GM23338 (cell line): ENCODE data around the gene GPR4. TPM values are rescaled to one million over a fixed set of nuclear protein-coding genes. Genes with fewer than 3 reads are reported as not detected.
A peak's percentile ranks its signal among the peaks of the same experiment; 100 is the strongest.

Experiments used
- ATAC-seq: fragments of 200-7000 bp; cut with Tn5 transposase; 3 replicates; pipeline ENCODE4 v1.9.1; 2020
- DNase-seq: peaks from one replicate; pipeline ENCODE4 v3.0.0-alpha.2; 2015; ENCODE audit warnings: low spot score
- H2AFZ ChIP-seq: fragments of 200-600 bp; sonication (generic); 2 replicates; pipeline ENCODE4 v1.8.0; 2016; ENCODE audit warnings: antibody characterized with exemption, mild to moderate bottlenecking, moderate library complexity
- H3F3A ChIP-seq: fragments of 200-600 bp; sonication (generic); replicated peaks from 2 replicates; pipeline ENCODE4 v1.8.0; 2017; ENCODE audit warnings: antibody characterized with exemption, mixed run types, low read depth
- H3K27ac ChIP-seq: fragments of 200-600 bp; sonication (generic); 2 replicates; pipeline ENCODE4 v1.6.1; 2016; ENCODE audit warnings: low read depth
- H3K27me3 ChIP-seq: fragments of 200-600 bp; sonication (generic); 2 replicates; pipeline ENCODE4 v1.8.0; 2016; ENCODE audit warnings: mild to moderate bottlenecking, mixed run types, moderate library complexity; ENCODE audit not compliant: insufficient read depth
- H3K36me3 ChIP-seq: fragments of 200-600 bp; sonication (generic); 2 replicates; pipeline ENCODE4 v1.8.0; 2016; ENCODE audit warnings: mild to moderate bottlenecking; ENCODE audit not compliant: insufficient read depth
- H3K4me1 ChIP-seq: fragments of 200-600 bp; sonication (generic); 2 replicates; pipeline ENCODE4 v1.8.0; 2016; ENCODE audit warnings: mild to moderate bottlenecking, moderate library complexity; ENCODE audit not compliant: insufficient read depth
- H3K4me2 ChIP-seq: fragments of 200-600 bp; sonication (generic); 2 replicates; pipeline ENCODE4 v1.7.1; 2017; ENCODE audit warnings: mixed run types
- H3K4me3 ChIP-seq: fragments of 200-600 bp; sonication (generic); 2 replicates; pipeline ENCODE4 v1.6.1; 2016; ENCODE audit warnings: mixed run types
- H3K79me2 ChIP-seq: fragments of 200-600 bp; sonication (generic); replicated peaks from 2 replicates; pipeline ENCODE4 v1.8.0; 2017; ENCODE audit warnings: mild to moderate bottlenecking; ENCODE audit not compliant: insufficient read depth
- H3K9me2 ChIP-seq: fragments of 200-600 bp; sonication (generic); 2 replicates; pipeline ENCODE4 v1.8.0; 2017; ENCODE audit not compliant: insufficient read depth
- H4K20me1 ChIP-seq: fragments of 200-600 bp; sonication (generic); replicated peaks from 2 replicates; pipeline ENCODE4 v1.8.0; 2017; ENCODE audit warnings: mild to moderate bottlenecking; ENCODE audit not compliant: insufficient read depth
- H3K27ac Mint-ChIP-seq: 2 replicates; pipeline ENCODE4 v1.8.0; 2020; ENCODE audit warnings: inconsistent platforms, mild to moderate bottlenecking, moderate library complexity, mixed read lengths
- H3K27me3 Mint-ChIP-seq: 3 replicates; pipeline ENCODE4 v1.8.0; 2022; ENCODE audit warnings: low read depth, mild to moderate bottlenecking, moderate library complexity, mixed read lengths, inconsistent platforms; ENCODE audit not compliant: insufficient read depth, poor library complexity
- H3K36me3 Mint-ChIP-seq: 3 replicates; pipeline ENCODE4 v1.8.0; 2021; ENCODE audit warnings: low read depth, mild to moderate bottlenecking, inconsistent platforms, moderate library complexity, mixed read lengths
- H3K4me1 Mint-ChIP-seq: 3 replicates; pipeline ENCODE4 v1.8.0; 2020; ENCODE audit warnings: mild to moderate bottlenecking, inconsistent platforms, mixed read lengths
- H3K4me3 Mint-ChIP-seq: 3 replicates; pipeline ENCODE4 v1.8.0; 2021; ENCODE audit warnings: moderate library complexity, mild to moderate bottlenecking, inconsistent platforms, mixed read lengths
- H3K9me3 Mint-ChIP-seq: 3 replicates; pipeline ENCODE4 v1.8.0; 2020; ENCODE audit warnings: moderate library complexity, mild to moderate bottlenecking, inconsistent platforms, mixed read lengths
- EZH2phosphoT487 ChIP-seq: fragments of 200-600 bp; sonication (generic); IDR thresholded peaks from one replicate; pipeline ENCODE4 v1.8.1; 2018; ENCODE audit warnings: antibody characterized with exemption; ENCODE audit not compliant: unreplicated experiment
- POLR2AphosphoS5 ChIP-seq: IDR thresholded peaks from 2 replicates; pipeline ENCODE4 v1.6.1; 2016; ENCODE audit warnings: antibody characterized with exemption, low read depth
- ZNF331 ChIP-seq: fragments of 250-450 bp; sonication (Bioruptor Pico); IDR thresholded peaks from 2 replicates; pipeline ENCODE4 v1.5.0; 2020; ENCODE audit warnings: low read depth, mild to moderate bottlenecking, moderate library complexity
- polyA plus RNA-seq: library from polyadenylated mRNA; unstranded; fragments of >200 nt; fragmentation: Nextera tagmentation; extraction: Ambion mirVana; gene quantifications from 2 replicates; pipeline ENCODE4 v1.2.1, GENCODE V29; 2016
- total RNA-seq: library from RNA; depleted of rRNA; stranded (reverse); fragments of >200 nt; shearing (Covaris generic); gene quantifications from 2 replicates; pipeline ENCODE4 v1.2.3, GENCODE V29; 2014
- TF ChIP-seq, protein P1 (sequence below): fragments of 250-450 bp; sonication (Bioruptor Pico); IDR thresholded peaks from 2 replicates; pipeline ENCODE4 v1.5.0; 2020; ENCODE audit warnings: mild to moderate bottlenecking, moderate library complexity

GPR4 gene
- total and polyA plus RNA-seq, 2 experiments from 2014 or later = 0.06 to 0.14 TPM

- ATAC-seq (peak; percentile 91), DNase-seq (peak; percentile 75)
- H3K4me1 ChIP-seq = peaks cover 9% of the 10 kb centered on the region
These were observed 37.8 kb downstream of the GPR4 start for GRCh38 chr19:45564131-45564780.

More at GRCh38 chr19:45564131-45564780, 37.8 kb downstream of the GPR4 start:
- H3K79me2 ChIP-seq = peaks cover 8% of the 10 kb centered on the region
- no peak overlapping the region for H3K4me3 ChIP-seq
- H2AFZ ChIP-seq = no peak overlapping the region
- H3K36me3 Mint-ChIP-seq = no peaks in the 10 kb centered on the region
- H3K27me3 Mint-ChIP-seq = no peaks in the 10 kb centered on the region
- no peaks in the 10 kb centered on the region for H3K9me2 ChIP-seq
- H3K4me3 Mint-ChIP-seq = no peak overlapping the region; the same call in 2 of the 3 replicates
- 0 out of 2 replicates have a peak overlapping the region, but pooled peaks have one; percentile 72 for H3K27ac Mint-ChIP-seq
- H3K4me2 ChIP-seq = peak overlapping the region; percentile 63
- peak overlapping the region; percentile 61; the same call in 1 of the 2 replicates for H3K27ac ChIP-seq
- H3K36me3 ChIP-seq = no peaks in the 10 kb centered on the region
- H3F3A ChIP-seq = peaks cover 4% of the 10 kb centered on the region; the same call in 1 of the 2 replicates
- H3K4me1 Mint-ChIP-seq = peaks cover 12% of the 10 kb centered on the region
- no peaks in the 10 kb centered on the region for H4K20me1 ChIP-seq
- H3K27me3 ChIP-seq = no peaks in the 10 kb centered on the region
- TF ChIP-seq, protein P1, sequence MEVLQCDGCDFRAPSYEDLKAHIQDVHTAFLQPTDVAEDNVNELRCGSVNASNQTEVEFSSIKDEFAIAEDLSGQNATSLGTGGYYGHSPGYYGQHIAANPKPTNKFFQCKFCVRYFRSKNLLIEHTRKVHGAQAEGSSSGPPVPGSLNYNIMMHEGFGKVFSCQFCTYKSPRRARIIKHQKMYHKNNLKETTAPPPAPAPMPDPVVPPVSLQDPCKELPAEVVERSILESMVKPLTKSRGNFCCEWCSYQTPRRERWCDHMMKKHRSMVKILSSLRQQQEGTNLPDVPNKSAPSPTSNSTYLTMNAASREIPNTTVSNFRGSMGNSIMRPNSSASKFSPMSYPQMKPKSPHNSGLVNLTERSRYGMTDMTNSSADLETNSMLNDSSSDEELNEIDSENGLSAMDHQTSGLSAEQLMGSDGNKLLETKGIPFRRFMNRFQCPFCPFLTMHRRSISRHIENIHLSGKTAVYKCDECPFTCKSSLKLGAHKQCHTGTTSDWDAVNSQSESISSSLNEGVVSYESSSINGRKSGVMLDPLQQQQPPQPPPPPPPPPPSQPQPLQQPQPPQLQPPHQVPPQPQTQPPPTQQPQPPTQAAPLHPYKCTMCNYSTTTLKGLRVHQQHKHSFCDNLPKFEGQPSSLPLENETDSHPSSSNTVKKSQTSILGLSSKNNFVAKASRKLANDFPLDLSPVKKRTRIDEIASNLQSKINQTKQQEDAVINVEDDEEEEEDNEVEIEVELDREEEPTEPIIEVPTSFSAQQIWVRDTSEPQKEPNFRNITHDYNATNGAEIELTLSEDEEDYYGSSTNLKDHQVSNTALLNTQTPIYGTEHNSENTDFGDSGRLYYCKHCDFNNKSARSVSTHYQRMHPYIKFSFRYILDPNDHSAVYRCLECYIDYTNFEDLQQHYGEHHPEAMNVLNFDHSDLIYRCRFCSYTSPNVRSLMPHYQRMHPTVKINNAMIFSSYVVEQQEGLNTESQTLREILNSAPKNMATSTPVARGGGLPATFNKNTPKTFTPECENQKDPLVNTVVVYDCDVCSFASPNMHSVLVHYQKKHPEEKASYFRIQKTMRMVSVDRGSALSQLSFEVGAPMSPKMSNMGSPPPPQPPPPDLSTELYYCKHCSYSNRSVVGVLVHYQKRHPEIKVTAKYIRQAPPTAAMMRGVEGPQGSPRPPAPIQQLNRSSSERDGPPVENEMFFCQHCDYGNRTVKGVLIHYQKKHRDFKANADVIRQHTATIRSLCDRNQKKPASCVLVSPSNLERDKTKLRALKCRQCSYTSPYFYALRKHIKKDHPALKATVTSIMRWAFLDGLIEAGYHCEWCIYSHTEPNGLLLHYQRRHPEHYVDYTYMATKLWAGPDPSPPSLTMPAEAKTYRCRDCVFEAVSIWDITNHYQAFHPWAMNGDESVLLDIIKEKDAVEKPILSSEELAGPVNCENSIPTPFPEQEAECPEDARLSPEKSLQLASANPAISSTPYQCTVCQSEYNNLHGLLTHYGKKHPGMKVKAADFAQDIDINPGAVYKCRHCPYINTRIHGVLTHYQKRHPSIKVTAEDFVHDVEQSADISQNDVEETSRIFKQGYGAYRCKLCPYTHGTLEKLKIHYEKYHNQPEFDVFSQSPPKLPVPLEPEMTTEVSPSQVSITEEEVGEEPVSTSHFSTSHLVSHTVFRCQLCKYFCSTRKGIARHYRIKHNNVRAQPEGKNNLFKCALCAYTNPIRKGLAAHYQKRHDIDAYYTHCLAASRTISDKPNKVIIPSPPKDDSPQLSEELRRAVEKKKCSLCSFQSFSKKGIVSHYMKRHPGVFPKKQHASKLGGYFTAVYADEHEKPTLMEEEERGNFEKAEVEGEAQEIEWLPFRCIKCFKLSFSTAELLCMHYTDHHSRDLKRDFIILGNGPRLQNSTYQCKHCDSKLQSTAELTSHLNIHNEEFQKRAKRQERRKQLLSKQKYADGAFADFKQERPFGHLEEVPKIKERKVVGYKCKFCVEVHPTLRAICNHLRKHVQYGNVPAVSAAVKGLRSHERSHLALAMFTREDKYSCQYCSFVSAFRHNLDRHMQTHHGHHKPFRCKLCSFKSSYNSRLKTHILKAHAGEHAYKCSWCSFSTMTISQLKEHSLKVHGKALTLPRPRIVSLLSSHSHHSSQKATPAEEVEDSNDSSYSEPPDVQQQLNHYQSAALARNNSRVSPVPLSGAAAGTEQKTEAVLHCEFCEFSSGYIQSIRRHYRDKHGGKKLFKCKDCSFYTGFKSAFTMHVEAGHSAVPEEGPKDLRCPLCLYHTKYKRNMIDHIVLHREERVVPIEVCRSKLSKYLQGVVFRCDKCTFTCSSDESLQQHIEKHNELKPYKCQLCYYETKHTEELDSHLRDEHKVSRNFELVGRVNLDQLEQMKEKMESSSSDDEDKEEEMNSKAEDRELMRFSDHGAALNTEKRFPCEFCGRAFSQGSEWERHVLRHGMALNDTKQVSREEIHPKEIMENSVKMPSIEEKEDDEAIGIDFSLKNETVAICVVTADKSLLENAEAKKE (CRISPR knock-in tag) = no peak
- no peak for TF ChIP-seq EZH2phosphoT487
- TF ChIP-seq ZNF331 (CRISPR knock-in tag) = no peak
- TF ChIP-seq POLR2AphosphoS5 = peak; percentile 11; the same call in 1 of the 2 replicates
- no peaks in the 10 kb centered on the region for H3K9me3 Mint-ChIP-seq
